GM19438 (cell line): ENCODE measurements around the gene MEN1.

Experiments used
- ATAC-seq: cut with Tn5 transposase; IDR thresholded peaks from one replicate; pipeline ENCODE4 v1.9.1; 2021; ENCODE audit warnings: low read depth; ENCODE audit not compliant: unreplicated experiment

The MEN1 gene

GRCh38 chr11:64810271-64810890, at the start of gene MEN1:
Gene MEN1, minus strand, starts transcription at chr11:64810551. Its CDS starts 442 bp downstream, at chr11:64810109.
- ATAC-seq = peak; percentile 57

- ATAC-seq = peak; percentile 77
Measured at GRCh38 chr11:64859542-64860414, 49.4 kb upstream of the MEN1 start.

- ATAC-seq = peak; percentile 16
Measured at GRCh38 chr11:64858467-64859263, 48.3 kb upstream of the MEN1 start.

DNA sequence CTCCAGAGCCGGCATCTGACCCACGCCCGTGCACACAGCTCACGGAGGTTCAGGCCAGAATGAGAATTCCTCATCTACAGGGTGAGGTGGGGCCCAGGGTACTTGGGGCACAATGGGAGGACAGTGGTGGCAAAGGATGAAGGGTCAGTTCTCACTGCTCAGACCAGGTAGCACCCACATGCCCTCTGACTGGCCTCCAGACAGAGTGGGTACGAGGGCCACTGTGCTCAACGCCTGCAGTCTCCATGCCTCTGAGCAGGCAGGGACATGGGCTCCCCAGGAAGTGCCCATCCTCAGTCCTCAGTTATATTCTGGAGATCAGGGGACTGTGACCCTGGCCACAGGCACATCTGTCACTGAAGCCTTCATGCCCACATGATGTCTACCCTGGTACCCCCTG, 47.1 kb upstream of the MEN1 start:
- no peak for ATAC-seq

DNA sequence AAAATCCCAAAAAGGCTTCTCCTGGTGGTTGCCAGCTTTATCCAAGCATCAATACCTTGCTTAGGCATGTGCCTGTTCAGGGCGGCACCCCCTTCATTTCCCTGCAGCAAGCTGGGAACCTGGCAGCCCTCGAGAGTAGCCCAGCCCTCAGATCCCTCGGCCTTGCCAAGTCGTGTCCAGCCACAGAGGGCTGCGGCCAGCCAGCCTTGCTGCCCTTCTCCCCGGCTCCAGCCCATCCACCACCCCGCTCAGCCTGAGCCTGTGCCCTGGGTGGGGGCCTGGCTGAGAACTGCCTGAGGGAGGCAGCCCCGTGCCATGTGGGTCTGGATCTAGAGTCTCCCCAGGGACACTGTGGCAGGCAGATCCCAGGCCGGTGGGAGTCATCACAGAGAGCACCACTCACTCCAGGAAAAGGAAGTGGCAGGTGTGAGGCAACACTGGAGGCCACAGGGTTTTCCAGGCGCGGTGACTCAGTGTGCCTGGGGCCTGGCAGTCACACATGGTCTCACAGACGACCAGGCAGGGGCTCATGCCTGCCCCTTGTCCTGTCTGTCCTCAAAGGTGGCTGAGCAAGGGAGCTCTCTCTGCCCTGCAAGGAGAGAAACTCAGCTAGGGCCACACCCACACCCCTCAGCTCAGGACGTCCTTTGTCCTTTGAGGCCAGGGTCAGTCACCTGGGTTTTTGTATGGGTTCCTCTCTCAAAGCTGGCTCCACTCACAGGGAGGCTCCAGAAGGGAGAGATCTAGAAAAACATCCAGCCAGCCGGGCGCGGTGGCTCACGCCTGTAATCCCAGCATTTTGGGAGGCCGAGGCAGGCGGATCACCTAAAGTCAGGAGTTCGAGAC, 46.3 kb upstream of the MEN1 start:
- no peak for ATAC-seq

GRCh38 chr11:64855596-64856304, 45.4 kb upstream of the MEN1 start:
- ATAC-seq = no peak

DNA sequence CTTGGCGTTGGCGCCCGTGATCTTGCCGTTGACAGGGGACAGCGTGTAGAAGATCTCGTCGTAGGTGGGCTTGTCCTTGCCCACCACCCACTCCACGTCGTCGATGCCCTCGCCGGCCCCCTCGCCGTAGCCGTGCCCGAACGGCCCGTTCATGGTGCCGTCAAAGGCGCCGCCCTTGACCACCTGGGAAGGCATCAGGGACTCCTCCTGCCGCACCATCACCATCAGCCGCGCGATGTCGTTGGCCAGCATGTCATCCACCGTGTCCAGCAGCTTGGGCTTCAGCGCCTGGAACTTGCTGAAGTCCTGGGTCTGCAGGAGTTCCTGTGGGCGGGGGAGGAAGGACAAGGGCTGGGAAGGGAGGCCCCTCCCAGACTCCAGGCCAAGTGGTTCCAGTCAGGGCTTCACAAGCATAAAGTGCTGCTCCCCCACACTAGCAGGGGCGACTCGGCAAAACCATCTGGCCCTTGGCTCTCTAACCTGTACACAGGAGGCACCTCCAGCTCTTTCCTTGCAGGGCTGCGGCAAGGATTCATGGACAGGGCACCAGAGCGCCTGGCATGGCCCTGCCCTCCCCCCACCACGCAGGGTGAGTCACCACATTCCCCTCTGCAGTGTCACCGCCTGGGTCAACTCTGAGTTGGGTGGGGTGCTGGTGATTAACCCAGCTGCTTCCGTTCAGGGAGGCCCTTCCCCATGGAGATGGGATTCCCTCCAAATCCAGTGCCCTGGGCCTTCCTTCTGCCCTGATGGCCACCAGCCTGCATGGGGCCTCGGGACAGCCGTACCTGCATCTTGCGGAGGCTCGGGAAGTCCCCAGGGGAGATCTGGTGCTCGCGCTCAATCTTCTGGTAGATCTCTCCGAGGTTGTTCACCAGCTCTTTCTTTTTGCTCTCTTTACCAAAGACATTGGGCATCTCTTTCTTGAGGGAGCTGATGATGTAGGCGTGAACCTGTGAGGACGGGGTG, 44.5 kb upstream of the MEN1 start:
- no peak for ATAC-seq

- ATAC-seq = no peak
Measured at GRCh38 chr11:64854157-64854533, 43.8 kb upstream of the MEN1 start.

DNA sequence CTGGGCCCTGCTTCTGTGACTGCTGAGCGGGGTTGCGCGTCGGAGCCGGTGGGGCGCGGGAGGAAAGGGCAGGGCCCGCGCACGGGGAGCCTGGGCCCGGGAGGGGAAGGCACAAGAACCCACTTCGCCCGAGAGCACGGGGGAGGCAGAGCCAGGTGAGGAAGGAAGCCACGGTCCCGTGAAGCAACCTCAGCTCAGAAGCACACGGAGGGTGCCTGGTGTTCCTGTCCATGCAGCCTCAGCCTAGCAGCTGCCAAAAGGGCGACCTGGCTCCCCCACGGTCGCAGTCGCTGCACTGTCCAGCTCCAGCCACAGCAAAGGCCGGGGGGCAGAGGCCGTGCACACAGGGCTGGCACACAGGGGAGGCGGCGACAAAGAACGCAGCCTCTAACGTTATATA, 43.4 kb upstream of the MEN1 start:
- no peak for ATAC-seq

GRCh38 chr11:64852804-64853509, 42.6 kb upstream of the MEN1 start:
- ATAC-seq = no peak

DNA sequence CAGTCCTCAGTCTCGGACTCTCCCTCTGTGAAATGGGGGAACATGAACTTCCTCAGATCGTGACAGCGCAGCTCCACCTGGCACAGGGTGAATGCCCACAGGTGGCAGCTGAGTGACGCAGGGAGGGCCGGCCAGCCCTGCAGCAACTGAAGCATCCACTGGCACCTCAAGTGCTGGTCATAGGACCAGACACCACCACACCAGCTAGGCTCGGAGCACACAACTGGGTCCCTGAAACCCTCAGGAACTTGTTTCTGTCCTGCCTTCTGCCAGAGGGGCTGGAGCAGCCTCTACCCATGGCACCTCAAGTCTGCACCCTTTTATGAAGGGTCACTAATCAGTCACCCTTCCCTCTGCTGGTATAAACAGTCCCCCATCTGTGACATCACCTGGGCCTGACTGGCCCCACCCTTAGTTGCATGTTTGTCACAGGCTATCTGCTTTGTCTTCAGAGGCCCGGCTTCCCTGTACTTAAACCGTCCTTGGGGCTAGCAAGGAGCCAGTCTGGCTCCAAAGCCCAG, 41.5 kb upstream of the MEN1 start:
- no peak for ATAC-seq

DNA sequence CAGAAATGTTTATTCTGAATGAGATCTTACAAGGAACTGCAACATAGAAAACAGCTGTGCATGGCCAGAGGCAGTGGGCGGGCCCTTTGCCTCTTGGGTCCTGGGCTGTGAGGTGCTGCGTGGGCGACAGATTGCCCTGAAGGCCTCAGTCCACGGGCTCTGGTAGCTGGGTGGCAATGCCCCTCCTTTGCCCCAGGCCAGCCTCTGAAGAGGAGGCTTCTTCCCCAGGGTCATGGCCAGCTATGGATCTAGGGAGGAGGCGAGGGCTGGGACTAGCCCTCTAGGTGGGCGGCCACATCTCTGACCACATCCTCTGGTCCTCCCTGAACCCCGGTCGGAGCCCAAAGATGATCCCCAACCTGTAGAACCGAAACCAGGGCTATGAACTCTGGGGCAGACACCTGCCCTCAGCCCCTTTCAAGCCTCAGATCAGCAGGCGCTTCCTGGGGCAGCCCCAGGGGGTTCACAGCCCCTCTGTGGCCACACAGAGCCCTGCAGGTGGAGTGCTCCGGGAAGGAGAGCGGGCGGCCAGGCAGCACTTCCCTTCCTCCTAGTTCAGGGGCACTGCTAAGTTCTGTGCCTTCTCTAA, 40.7 kb upstream of the MEN1 start:
- peak; percentile 72 for ATAC-seq

- no peak for ATAC-seq
Measured at GRCh38 chr11:64849598-64850356, 39.4 kb upstream of the MEN1 start.

DNA sequence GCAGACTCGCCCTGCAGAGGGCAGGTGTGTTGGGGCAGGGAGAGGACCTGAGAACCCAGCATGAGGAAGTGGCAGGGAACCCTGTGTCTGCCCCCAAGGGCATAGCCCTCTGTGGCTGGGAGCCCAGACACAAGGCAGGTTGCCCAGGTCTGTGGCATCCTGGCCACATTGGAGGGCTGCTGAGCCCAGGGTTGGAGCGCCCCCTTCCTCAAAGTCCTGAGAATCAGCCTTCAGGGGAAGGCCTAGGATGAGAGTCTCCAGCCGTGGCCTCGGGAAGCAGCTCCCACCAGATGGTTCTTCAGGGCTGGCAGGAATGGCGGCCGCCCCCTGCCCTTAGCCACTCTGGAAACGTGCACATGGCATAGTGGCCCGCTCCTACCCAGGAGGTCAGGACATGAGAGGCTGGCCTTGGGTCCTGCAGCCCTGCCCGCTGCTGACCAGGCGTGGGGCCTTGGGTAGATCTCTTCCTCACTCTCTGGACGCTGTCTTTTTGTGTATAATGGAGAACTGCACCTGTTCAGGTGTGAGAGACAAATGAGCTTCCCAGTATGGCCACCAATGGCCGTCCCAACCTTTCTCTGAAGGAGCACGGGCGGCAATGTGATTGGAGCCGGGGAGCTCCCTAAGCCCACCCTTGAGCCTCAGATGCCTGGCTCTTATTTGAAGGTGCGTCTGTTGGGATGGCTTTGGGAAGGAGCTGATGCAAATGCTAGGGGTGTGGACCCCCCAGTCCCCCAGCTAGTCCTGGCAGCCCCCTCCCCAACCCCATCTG, 38.7 kb upstream of the MEN1 start:
- ATAC-seq = no peak

GRCh38 chr11:64848214-64848825, 38.0 kb upstream of the MEN1 start:
- no peak for ATAC-seq
